ENCODE data around the gene VIT. TPM values are rescaled to one million over a fixed set of nuclear protein-coding genes. Genes with fewer than 3 reads are reported as not detected.

The VIT gene
- total and polyA plus RNA-seq, 2 donors (not counting 1 experiment from before 2014, with no cell fraction given) = 0.17 to 0.62 TPM

- no peaks in the 10 kb centered on the region for H3K79me2 ChIP-seq (ENCODE audit: control insufficient read depth, insufficient read depth, low read length)
- H3K9me3 ChIP-seq (ENCODE audit: control insufficient read depth, insufficient read depth, low read depth, low read length) = no peaks in the 10 kb centered on the region
- no peak overlapping the region for H2AFZ ChIP-seq (ENCODE audit: low read length)
- no peak overlapping the region for H3K4me2 ChIP-seq (ENCODE audit: extremely low read depth, insufficient read depth, low read length)
- no peaks in the 10 kb centered on the region for H3K4me1 ChIP-seq (ENCODE audit: control insufficient read depth, extremely low read depth, insufficient read depth, low read length)
- H3K4me3 ChIP-seq (replicated peaks in 1 of 4; ENCODE audit: control extremely low read depth in 1 of 4, insufficient read depth in 1 of 4, low read depth in 3 of 4, low read length in 4 of 4) = no peak overlapping the region
- no peak overlapping the region for H3K27ac ChIP-seq (ENCODE audit: insufficient read depth, low read length)
- peak in 1 of 2 donors; percentile 21 for DNase-seq (ENCODE audit: low read depth in 2 of 2)
- no peaks in the 10 kb centered on the region for H3K36me3 ChIP-seq (ENCODE audit: control insufficient read depth, insufficient read depth, low read length)
- H4K20me1 ChIP-seq (ENCODE audit: control insufficient read depth, extremely low read depth, insufficient read depth, low read length) = no peaks in the 10 kb centered on the region
- no peak overlapping the region for H3K9ac ChIP-seq (ENCODE audit: insufficient read depth, low read length)
- peaks cover 4% of the 10 kb centered on the region for H3K27me3 ChIP-seq (ENCODE audit: control insufficient read depth, insufficient read depth, low read length)
- TF ChIP-seq EZH2 (IDR thresholded peaks at IDR 0.05; ENCODE audit: low read length, missing control alignments) (no peak), CTCF (conservative IDR thresholded peaks at IDR 0.05 in 1 of 2, IDR thresholded peaks at IDR 0.05 in 1 of 2; ENCODE audit: low read depth in 1 of 2, low read length in 2 of 2) (no peak)
These were observed 59.9 kb downstream of the VIT start for GRCh38 chr2:36756438-36756837.

GRCh38 chr2:36762764-36763490, 66.4 kb downstream of the VIT start:
- no peak overlapping the region for H2AFZ ChIP-seq (ENCODE audit: low read length)
- no peak overlapping the region for H3K9ac ChIP-seq (ENCODE audit: insufficient read depth, low read length)
- no peak for TF ChIP-seq EZH2 (IDR thresholded peaks at IDR 0.05; ENCODE audit: low read length, missing control alignments)
- H3K27ac ChIP-seq (ENCODE audit: insufficient read depth, low read length) = no peak overlapping the region
- no peaks in the 10 kb centered on the region for H3K9me3 ChIP-seq (ENCODE audit: control insufficient read depth, insufficient read depth, low read depth, low read length)
- peaks cover 6% of the 10 kb centered on the region for H3K27me3 ChIP-seq (ENCODE audit: control insufficient read depth, insufficient read depth, low read length)
- no peaks in the 10 kb centered on the region for H3K79me2 ChIP-seq (ENCODE audit: control insufficient read depth, insufficient read depth, low read length)
- DNase-seq (ENCODE audit: low read depth in 2 of 2) = no peak
- H3K4me1 ChIP-seq (ENCODE audit: control insufficient read depth, extremely low read depth, insufficient read depth, low read length) = no peaks in the 10 kb centered on the region
- H4K20me1 ChIP-seq (ENCODE audit: control insufficient read depth, extremely low read depth, insufficient read depth, low read length) = no peaks in the 10 kb centered on the region
- H3K4me2 ChIP-seq (ENCODE audit: extremely low read depth, insufficient read depth, low read length) = no peak overlapping the region
- no peak overlapping the region for H3K4me3 ChIP-seq (replicated peaks in 1 of 4; ENCODE audit: control extremely low read depth in 1 of 4, insufficient read depth in 1 of 4, low read depth in 3 of 4, low read length in 4 of 4)
- no peaks in the 10 kb centered on the region for H3K36me3 ChIP-seq (ENCODE audit: control insufficient read depth, insufficient read depth, low read length)

GRCh38 chr2:36769106-36769505, 72.6 kb downstream of the VIT start:
- Histone ChIP-seq H2AFZ (ENCODE audit: low read length) (no peak overlapping the region), H3K27ac (ENCODE audit: insufficient read depth, low read length) (no peak overlapping the region), H3K27me3 (ENCODE audit: control insufficient read depth, insufficient read depth, low read length) (peaks cover 2% of the 10 kb centered on the region), H3K9ac (ENCODE audit: insufficient read depth, low read length) (no peak overlapping the region), H3K9me3 (ENCODE audit: control insufficient read depth, insufficient read depth, low read depth, low read length) (no peaks in the 10 kb centered on the region), H3K4me1 (ENCODE audit: control insufficient read depth, extremely low read depth, insufficient read depth, low read length) (no peaks in the 10 kb centered on the region), H3K4me2 (ENCODE audit: extremely low read depth, insufficient read depth, low read length) (no peak overlapping the region), H3K36me3 (ENCODE audit: control insufficient read depth, insufficient read depth, low read length) (no peaks in the 10 kb centered on the region), H3K79me2 (ENCODE audit: control insufficient read depth, insufficient read depth, low read length) (no peaks in the 10 kb centered on the region), H3K4me3 (replicated peaks in 1 of 4; ENCODE audit: control extremely low read depth in 1 of 4, insufficient read depth in 1 of 4, low read depth in 3 of 4, low read length in 4 of 4) (no peak overlapping the region), H4K20me1 (ENCODE audit: control insufficient read depth, extremely low read depth, insufficient read depth, low read length) (no peaks in the 10 kb centered on the region)
- DNase-seq (ENCODE audit: low read depth in 2 of 2) = no peak
- TF ChIP-seq EZH2 (IDR thresholded peaks at IDR 0.05; ENCODE audit: low read length, missing control alignments) (no peak), CTCF (conservative IDR thresholded peaks at IDR 0.05 in 1 of 2, IDR thresholded peaks at IDR 0.05 in 1 of 2; ENCODE audit: low read depth in 1 of 2, low read length in 2 of 2) (no peak)
